Cardiac septum (tissue), 1 donor: ENCODE measurements around the gene OXCT1. TPM values are rescaled to one million over a fixed set of nuclear protein-coding genes. Genes with fewer than 3 reads are reported as not detected.
"Not testable (repeated sequence)": the region's sequence is repeated elsewhere in the genome, so short reads cannot be mapped to it uniquely, and the experiment has no call there.

Experiments
- DNase-seq: peaks from one replicate; pipeline ENCODE4 v3.0.0-alpha.2; 2020; ENCODE audit warnings: low spot score
- intact Hi-C: fragments of 100-400 bp; cut with DNase I; formaldehyde crosslinking; loops from one replicate; pipeline ENCODE4 v1.14.0; 2022
- total RNA-seq: library from RNA; stranded (reverse); fragmentation: NEBNext Ultra II Directional; extraction: Animal tissue kit (Norgen Biotek cat#: 25700); gene quantifications from one replicate; pipeline ENCODE4 v1.2.1, GENCODE V29; 2021
- donor health status: DM: no; HTN: no; CAD: no.

The OXCT1 gene
- total RNA-seq, 1 donor from 2014 or later: 269 TPM

- no peak for DNase-seq
- intact Hi-C loops: loop anchor here (5.0 to 10.0 kb wide), 2 partner anchors 115 to 933 kb away; partner anchors contain the start of gene C7
These were observed 30.0 kb downstream of the OXCT1 start for GRCh38 chr5:41840251-41840650.

- intact Hi-C loops: loop anchor here (5.0 kb wide), 1 partner anchor 570 kb away; no protein-coding TSS in a partner anchor
These were observed 32.4 kb downstream of the OXCT1 start for GRCh38 chr5:41837793-41838192.

DNA sequence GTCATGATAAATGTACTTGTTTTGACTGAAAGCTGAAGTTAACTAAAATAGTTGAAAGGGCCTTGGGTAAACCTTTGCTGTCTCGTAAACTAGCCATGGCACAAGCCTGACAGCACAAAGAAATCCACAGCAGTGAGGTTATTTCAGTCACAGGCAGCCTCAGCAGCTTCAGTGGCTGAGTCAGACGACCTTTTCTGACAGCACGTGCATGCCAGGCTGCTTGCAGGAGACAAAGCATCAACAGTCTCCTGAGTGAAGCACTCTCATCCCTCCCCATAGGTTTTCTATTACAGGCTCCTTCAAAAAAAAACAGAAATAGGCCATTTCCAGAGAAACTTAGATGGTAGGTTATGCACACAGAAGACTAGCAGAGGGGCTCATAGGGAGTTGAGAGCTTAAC, 34.6 kb downstream of the OXCT1 start:
- intact Hi-C loops: loop anchor here (5.0 kb wide), 1 partner anchor 568 kb away; no protein-coding TSS in a partner anchor
- peak; percentile 86 for DNase-seq

More at GRCh38 chr5:41837793-41838192, 32.4 kb downstream of the OXCT1 start:
- no peak for DNase-seq

DNA sequence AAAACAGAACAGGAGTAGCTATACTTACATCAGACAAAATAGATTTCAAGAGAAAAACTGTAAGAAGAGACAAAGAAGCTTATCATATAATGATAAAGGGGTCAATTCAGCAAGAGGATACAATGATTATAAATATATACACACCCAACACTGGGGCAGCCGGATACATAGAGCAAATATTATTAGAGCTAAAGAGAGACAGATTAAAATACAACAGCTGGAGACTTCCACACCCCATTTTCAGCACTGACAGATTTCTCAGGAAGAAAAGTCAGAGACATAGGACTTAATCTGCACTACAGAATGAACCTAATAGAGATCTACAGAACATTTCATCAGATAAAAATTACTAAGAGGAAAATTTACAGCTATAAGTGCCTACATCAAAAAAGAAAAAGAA, 35.7 kb downstream of the OXCT1 start:
- intact Hi-C loops: no loop called here

GRCh38 chr5:41832430-41832829, 37.8 kb downstream of the OXCT1 start:
- DNase-seq: no peak
- intact Hi-C loops: no loop called here

More for the DNA sequence above, 35.7 kb downstream of the OXCT1 start:
- DNase-seq: no peak

- intact Hi-C loops: no loop called here
These were observed 39.1 kb downstream of the OXCT1 start for GRCh38 chr5:41831155-41831554.

DNA sequence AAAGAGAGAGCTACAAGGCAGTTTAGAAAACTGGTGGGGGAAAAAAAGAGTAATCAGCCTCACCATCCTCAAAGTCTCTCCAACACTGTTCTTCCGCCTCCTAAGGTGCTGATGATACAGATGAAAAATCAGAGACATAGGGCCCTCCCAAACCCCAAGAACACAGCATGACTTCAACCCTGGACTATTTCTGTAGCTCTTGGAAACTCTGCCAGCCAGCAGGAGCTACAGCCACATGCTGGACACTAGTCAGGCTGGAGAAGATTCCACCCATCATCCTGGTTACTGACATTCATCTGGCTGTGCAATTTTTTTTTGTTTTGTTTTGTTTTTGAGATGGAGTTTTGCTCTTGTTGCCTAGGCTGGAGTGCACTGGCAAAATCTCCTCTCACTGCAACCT, 42.4 kb downstream of the OXCT1 start:
- intact Hi-C loops: no loop called here
- no peak for DNase-seq

More at GRCh38 chr5:41831155-41831554, 39.1 kb downstream of the OXCT1 start:
- DNase-seq: no peak

GRCh38 chr5:41822036-41822435, 48.2 kb downstream of the OXCT1 start:
- intact Hi-C loops: no loop called here

DNA sequence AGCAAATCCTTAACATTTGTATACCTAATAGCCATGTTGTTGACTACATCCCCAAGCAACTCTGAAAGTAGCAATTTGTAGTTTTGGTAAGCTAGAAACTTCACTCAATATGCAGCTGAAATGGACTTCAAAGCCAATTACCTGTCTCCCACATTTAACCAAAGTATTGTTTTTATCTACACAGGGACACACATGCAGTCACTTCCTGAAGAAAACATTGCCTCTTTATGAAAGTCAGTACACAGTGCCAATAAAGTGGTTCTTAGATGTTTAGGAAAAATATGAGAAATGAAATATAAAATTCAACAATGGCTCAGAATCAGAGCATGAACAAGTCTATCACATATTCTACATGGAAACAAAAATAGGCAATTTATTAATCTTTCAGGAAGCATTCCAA, 49.2 kb downstream of the OXCT1 start:
- intact Hi-C loops: no loop called here
- no peak for DNase-seq

More at GRCh38 chr5:41822036-41822435, 48.2 kb downstream of the OXCT1 start:
- no peak for DNase-seq

- DNase-seq: no peak
- intact Hi-C loops: no loop called here
These were observed 50.1 kb downstream of the OXCT1 start for GRCh38 chr5:41820150-41820549.

DNA sequence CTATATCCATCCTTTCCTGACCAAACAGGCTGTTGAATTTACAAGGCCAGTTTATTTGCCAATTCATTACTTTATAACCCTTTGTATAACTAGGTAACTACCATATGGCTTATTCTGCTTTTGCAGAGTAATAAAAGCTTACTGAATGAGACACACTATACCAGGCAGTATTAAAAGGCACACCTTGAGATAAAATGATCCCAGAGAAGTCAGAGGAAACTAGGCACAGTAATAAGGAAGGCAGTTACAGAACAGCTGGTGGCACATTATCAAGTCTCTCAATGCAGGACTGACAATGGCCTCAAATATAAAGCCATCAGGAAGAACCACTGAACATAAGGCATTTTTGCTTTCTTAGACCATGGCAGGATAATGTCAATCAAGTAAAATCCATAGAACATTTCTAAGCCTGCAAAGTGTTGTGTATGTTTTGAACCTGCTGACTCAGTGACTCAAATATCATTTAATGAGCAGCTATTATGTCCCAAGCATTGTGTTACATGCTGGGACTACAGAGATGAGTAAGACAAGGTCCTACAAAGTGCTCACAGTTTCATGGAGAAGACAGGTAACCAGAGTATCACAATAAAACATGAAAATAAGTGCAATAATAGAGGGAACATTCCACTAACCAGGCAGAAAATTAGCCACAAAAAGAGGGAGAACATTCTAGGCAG, 52.5 kb downstream of the OXCT1 start:
- no peak for DNase-seq
- intact Hi-C loops: no loop called here

DNA sequence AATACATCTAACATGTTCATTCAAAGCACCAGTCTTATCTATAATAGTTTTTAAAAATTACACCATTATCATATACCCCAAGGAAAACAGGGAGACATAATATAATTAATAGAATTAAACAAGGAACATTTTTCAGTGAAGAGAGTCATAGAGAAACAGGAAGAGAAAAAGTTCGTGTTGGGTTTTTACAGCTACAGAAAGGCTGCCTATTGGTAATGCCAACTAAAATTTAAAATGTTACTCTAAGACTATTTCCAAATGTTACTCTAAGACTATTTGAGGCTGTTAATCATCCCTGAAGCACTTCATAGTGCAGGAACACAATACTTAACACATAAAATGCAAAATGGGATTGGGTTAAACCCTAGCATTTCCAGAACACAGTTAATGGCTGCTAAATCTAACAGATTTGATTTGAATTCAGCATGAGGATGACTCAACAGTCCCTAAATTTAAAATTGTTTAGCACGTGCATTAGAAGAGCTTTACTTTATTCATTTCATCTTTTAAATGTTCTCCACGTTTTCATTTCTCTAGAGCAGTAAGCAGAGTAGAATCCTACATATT, 54.5 kb downstream of the OXCT1 start:
- intact Hi-C loops: no loop called here
- no peak for DNase-seq

- DNase-seq: no peak
- intact Hi-C loops: no loop called here
These were observed 55.0 kb downstream of the OXCT1 start for GRCh38 chr5:41815261-41815660.

GRCh38 chr5:41814306-41814705, 55.9 kb downstream of the OXCT1 start:
- DNase-seq, intact Hi-C loops: not testable (repeated sequence)

DNA sequence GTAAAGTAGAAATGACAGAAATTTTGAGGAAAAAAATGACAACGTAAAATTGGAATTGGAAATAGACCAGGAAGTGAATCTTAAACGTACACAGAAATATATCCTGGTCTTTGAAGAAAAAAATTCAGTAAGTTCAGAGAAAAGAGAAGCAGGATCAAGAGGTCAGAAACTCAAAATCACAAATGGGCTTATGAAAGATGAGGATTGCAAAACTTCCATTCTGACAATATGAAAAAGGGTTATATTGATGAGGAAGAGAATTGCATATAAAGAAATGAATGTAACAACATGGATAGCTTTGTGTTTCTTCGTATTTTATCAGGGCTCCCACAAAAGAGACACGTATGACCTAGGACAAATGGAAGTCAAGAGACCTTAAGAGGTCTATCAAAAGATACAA, 58.1 kb downstream of the OXCT1 start:
- no peak for DNase-seq
- intact Hi-C loops: no loop called here

DNA sequence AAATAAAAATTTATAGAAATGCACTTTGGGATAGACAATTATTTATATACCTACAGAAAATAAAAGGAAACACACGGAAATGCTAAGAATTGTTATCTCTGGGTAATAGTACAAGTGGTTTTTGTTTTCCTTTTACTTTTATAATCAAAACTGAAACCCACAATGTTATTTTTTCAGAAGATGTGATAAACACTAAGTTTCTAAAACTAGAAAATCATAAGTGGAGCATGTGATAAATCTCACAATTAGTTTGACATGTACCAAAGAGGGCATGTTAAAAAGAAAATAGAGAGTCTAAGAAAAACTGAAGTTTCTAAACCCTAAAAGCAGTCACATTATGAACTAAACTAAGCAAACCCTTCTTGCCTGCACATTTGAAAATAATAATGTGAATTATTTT, 61.1 kb downstream of the OXCT1 start:
- intact Hi-C loops: no loop called here
- no peak for DNase-seq

DNA sequence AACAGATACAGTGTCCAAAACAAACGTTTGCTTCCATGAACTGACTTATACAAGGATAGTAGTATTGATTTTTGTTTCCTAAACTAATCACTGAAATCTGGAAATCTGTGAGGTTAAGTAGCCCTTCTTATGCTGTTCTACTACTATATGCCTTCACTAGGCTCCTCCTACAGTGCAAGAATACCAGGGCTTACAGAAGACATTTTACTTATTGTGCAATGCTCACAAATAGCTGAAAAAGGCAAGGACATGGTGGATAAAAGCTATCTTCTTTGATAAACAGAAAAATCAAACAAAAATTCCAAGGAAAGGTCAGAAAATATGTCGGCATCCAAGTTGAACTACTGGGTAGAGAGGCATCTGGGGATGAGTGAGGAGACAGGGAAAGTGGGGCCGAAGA, 61.9 kb downstream of the OXCT1 start:
- DNase-seq: no peak
- intact Hi-C loops: no loop called here

DNA sequence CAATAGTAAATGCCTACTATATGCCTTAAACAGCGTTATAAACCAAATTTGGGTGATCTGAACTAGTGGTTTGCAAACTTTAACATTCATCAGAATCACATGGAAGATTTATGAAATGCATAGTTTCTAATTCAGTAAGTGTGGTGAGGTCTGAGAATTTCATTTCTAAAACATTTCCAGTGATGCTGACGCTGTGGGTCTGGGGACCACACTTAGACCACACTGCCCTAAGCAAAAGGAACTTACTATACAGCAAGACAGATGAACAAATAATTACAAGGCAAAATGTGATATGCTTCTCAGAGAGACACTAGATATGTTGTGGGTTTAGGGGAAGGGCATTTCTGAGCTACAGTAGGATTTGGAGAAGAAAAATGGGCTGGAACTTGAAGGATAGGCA, 72.6 kb downstream of the OXCT1 start:
- intact Hi-C loops: no loop called here
- DNase-seq: no peak

DNA sequence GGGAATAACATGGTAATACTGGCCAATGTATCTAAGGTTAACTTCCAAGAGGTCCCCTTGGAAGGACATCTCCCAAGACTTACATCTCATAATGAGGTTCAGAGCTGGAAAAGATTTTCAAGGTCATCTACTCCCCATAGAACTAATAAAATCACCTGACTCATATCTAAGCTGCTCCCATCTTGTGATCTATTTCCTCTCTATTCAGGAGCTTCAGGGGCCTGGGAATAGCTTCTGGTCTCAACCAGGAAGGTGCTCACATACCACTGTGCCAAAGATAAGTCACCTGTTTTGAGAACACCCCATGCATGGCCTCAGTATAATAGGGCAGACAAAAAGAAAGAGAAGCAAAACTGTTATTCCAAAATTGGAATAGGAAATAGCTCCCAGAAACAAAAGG, 74.2 kb downstream of the OXCT1 start:
- intact Hi-C loops: no loop called here
- DNase-seq: no peak

DNA sequence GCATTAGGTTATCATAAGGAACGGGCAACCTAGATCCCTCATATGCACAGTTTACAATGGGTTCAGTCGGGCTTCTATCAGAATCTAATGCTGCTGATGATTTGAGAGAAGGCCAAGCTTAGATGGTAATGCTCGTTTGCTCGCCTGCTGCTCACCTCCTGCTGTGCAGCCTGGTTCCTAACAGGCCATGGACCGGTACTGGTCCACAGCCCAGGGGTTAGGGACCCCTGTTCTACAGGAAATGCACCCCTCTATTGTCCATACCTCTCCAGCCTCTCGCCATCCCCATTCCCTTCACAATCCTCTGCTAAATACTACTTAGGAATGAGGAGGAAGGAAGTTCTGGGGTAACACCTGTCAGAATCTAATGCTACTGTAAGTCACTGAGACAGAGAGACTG, 75.1 kb downstream of the OXCT1 start:
- intact Hi-C loops: no loop called here
- no peak for DNase-seq

DNA sequence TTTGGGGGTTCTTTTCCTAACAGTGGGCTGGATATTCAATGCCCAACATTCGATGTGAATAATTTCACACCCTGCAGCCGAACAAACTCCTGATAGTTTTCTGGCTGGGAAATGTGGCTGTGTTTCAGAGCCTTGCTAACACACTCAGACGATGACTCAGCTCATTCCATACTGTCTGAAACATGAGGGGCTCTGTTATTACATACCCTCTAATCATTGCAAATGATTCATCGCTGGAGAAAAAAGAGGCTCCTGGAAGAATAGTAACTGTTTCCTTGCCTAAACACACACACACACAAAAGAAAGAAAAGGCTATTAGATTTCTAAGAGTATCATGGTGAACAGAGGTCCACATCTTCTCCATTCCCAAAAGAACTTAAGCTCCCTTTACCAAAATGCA, 75.8 kb downstream of the OXCT1 start:
- intact Hi-C loops: no loop called here
- DNase-seq: no peak
